Activated CD4-positive, alpha-beta T cell treated with anti-CD3 and anti-CD28 coated beads for 24 hours (primary cell): Measurements from ENCODE around the gene POLD2.
"Not testable (repeated sequence)": the region's sequence is repeated elsewhere in the genome, so short reads cannot be mapped to it uniquely, and the experiment has no call there.

Source experiments
- DNase-seq, 2 donors: peaks; one replicate each; pipeline ENCODE4 v3.0.0-alpha.2; 2020; ENCODE audit warnings: low read depth in 2 of 2

Gene POLD2

GRCh38 chr7:44139311-44140010 lies 16.1 kb upstream of the POLD2 start:
- no peak for DNase-seq

- DNase-seq, result no peak
Measured at GRCh38 chr7:44138698-44139097, 15.3 kb upstream of the POLD2 start.

GRCh38 chr7:44136731-44137130 lies 13.4 kb upstream of the POLD2 start:
- DNase-seq, result no peak

- DNase-seq, result no peak
Measured at GRCh38 chr7:44134943-44135628, 11.7 kb upstream of the POLD2 start.

GRCh38 chr7:44133295-44133694 lies 9.9 kb upstream of the POLD2 start:
- no peak for DNase-seq

- no peak for DNase-seq
Measured at GRCh38 chr7:44132039-44132438, 8.7 kb upstream of the POLD2 start.

GRCh38 chr7:44131173-44132029 lies 8.1 kb upstream of the POLD2 start:
- no peak for DNase-seq

GRCh38 chr7:44128721-44129582 lies 5.6 kb upstream of the POLD2 start:
- DNase-seq, result no peak

GRCh38 chr7:44127161-44127560 lies 3.8 kb upstream of the POLD2 start:
- DNase-seq, result no peak

- DNase-seq, result not testable (repeated sequence)
Measured at GRCh38 chr7:44126574-44126973, 3.2 kb upstream of the POLD2 start.

GRCh38 chr7:44124822-44125202 lies 1.5 kb upstream of the POLD2 start:
- DNase-seq, result no peak

GRCh38 chr7:44122529-44122928 lies 819 bp downstream of the POLD2 start:
- DNase-seq, result no peak

- DNase-seq, result no peak
Measured at GRCh38 chr7:44121761-44122420, 1.5 kb downstream of the POLD2 start.

- DNase-seq, result no peak
Measured at GRCh38 chr7:44120395-44120794, 3.0 kb downstream of the POLD2 start.

GRCh38 chr7:44119829-44120380 lies 3.4 kb downstream of the POLD2 start:
- DNase-seq, result no peak

- DNase-seq, result no peak
Measured at GRCh38 chr7:44117801-44118429, 5.4 kb downstream of the POLD2 start.

- no peak for DNase-seq
Measured at GRCh38 chr7:44116789-44117666, 6.3 kb downstream of the POLD2 start.

- DNase-seq, result no peak
Measured at GRCh38 chr7:44116087-44116788, 7.1 kb downstream of the POLD2 start.
